Effector CD8-positive, alpha-beta T cell (primary cell): ENCODE data around the gene G0S2.
A peak's percentile ranks its signal among the peaks of the same experiment; 100 is the strongest.

ENCODE experiments used
- DNase-seq: peaks from one replicate; lab custom pipeline; 2025; lab: John Stamatoyannopoulos, UW
- total RNA-seq, 4 experiments: gene quantifications; one replicate each; lab custom pipeline; 2026; lab: John Stamatoyannopoulos, UW

Gene G0S2, protein sequence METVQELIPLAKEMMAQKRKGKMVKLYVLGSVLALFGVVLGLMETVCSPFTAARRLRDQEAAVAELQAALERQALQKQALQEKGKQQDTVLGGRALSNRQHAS
- 0 to 0.78 (median 0) reads per million in 4 experiments for total RNA-seq

DNA sequence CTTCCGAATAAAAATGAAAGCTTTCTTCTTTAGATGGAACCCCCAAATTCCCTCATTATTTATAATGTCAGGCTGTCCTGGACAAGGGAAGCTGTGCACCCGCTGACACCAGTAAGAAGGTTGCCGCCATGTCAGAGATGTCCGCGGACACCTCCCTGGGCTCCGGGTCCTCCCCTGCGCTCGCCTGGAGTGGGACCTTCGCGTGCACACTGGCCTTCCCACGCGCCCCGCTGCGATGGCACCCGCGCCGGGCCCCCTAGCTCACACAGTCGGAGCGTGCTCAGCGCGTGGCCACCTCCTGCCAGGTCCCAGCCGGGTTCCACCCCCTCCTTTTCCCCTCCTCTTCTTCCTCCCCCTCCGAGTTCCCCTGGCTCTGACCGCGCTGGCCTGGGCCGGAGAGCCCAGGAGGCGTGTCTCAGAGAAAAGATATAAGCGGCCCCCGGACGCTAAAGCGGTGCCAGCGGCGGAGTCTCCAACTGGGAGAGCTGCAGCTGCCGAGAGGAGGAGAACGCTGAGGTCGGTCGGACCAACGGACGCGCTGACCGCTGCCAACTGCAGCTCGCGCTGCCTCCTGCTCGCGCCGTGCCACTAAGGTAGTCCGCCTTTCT is at the start of gene G0S2:
TSS of gene G0S2 (plus strand) at position 456 of the 608 bp plus-strand sequence. CDS start 273 bp downstream, outside the sequence.
- DNase-seq: no peak

DNA sequence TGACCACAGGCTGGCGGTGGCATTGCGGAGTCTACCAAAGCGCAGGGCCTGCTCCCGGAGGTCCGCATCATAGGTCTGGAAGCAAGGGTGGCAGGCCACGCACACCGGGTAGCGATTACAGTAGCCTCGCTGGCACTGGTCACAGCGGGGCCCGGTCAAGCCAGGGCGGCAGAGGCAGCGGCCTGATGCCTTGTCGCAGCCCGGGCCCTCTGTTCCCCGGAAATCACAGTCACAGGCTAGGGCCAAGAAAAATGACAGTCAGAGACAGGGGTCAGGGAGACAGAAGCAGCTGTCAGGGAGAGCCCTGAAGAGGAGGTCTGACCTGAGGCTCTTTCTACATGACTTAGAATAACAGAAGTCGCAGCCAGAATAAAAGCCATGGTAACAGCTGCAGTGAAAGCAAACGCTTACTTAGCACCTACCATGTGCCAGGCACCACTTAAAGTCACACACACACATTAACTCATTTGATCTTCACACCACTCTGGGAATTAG is 49.4 kb upstream of the G0S2 start:
- DNase-seq: no peak

DNA sequence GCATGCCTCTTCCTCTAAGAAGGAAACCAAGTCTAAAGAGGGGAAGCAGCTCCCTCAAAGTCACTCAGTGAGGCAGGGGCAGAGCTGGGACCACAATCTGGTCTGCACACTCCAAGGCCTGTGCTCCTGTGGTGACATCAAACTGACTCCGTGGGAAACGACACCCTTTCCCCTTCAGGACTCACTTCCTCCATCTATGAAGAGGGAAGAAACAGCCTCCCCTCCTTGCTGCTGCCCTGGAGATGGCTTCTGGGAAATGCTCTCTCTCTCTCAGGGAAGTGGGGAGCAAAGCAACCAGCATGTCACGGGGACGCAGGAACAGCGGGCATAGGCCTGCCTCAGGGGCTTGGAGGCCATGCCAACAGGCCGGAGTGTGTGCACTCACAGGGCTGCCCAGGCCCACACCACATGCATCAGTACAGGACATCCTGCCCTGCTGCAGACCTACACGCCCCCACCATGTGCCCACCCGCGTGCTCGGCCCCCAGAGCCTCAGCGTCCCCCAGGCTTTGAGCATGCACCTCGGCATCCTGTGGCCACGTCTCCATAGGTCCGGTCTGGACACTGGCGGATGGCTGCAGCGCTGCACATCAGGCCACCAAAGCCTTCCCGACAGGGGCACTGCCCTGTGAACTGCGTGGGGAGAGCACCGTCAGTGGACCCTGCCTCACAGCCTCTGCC is 48.7 kb upstream of the G0S2 start:
- no peak for DNase-seq

DNA sequence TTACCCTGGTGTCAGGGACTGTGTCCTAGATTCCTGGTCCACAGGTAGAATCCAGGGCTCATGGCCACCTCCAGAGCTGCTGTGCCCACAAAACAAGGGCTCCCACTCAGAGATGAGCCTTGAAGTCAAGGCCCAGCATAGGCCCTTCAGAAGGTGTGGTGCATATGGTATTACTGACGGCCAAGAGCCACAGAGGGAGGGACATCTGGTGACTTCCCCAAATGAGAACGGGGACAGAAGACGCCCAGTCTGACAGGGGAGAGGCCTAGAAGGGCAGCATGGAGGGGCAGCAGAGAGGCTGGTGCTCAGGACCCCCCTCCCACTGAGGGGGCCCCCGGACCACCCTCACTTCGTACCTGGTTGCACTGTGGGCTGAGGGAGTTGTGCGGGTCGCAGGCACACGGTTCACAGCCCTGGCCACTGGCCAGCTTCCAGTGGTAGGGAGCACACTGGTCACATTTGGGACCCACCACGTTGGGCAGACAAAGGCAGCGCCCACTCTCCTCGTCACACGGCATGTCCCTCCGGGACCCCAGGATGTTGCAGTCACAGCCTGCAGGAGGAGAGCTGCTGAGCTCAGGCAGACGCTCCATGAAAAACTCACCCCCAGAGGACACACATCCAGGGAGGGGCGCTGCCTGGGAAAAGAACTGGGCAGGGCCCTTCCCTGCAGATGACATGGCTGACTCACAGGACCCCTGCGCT is 48.0 kb upstream of the G0S2 start:
- no peak for DNase-seq

DNA sequence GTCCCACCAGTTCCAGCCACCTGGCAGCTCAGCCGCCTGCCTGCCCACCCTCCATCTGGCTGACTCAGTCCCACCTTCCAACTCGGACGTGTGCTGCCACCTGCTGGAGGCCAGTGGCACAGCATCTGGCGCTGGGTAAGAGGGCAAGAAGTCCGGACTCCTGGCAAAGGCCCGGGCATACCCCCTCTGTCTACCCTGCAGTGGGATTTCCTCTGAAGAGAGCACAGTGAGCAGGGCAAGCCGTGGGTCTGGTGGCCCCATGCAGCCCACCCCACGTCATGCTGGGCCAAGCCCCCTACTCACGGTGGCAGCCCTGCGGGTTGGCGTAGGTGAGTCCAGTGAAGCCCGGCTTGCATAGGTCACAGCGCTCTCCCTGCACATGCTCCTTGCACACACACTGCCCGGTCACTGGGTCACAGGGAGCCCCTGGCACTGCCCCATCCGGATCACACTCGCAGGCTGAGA is 47.4 kb upstream of the G0S2 start:
- DNase-seq: peak; percentile 54

DNA sequence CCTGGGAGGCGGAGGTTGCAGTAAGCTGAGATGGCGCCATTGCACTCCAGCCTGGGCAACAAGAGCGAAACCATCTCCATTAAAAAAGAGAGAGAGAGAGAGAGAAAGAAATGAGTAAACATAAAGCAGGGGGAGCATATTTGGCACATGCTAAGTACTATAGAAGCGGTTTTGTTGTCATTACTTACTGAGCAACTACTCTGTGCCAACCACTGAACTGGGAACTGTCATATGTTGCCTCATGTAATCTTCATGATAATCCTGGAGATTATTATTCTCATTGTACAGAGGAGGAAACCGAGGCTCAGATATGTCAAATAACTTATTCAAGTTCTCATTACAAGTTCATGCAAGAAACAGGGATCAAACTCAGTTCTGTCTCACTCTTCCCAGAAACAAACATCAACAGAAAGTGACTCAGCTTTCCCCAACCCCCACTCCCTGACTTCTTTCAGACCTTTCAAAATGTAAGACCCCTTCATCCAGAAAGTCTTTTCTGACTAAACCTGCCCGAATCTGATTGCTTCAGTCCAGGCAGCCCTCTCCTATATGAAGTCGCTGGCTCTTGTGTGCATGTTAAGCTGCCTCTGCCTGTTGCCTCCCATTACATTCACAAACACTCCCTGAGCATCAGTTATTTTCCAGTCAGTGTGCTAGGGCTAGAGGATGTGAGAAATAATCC is 46.5 kb upstream of the G0S2 start:
- DNase-seq: no peak

DNA sequence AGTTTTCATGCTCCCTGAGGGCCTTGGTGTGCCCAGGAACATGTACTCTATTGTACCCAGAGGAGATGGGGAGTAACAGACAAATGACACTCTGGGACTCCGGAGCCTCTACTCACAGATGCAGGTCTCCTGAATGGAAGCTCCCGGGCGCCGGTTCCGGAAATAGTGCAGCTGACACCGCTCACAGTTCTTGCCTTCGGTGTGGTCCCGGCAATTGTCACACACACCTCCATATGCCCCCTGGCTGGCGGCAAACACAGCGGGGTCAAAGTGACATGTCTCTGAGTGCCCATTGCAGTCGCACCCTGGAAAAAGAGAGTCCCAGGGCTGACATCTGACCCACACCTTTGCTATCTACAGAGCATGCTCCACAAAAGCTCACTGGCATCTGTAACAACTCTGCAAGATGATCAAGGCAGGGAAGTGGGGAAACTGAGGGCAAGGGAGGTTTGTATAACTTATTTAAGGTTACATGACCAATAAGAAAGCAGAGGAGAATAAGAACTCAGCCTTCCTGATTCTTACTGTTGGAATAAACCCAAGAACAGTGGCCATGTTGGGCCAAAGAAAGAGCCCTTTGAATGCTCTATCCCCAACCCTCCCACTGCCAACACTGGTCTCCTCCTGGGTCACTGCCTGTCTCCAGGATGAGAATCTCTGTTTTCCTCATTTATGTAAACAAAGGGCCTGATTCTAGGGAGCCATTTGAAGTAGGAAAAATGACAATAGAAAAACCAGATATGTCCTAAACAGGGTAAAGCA is 45.4 kb upstream of the G0S2 start:
- no peak for DNase-seq

DNA sequence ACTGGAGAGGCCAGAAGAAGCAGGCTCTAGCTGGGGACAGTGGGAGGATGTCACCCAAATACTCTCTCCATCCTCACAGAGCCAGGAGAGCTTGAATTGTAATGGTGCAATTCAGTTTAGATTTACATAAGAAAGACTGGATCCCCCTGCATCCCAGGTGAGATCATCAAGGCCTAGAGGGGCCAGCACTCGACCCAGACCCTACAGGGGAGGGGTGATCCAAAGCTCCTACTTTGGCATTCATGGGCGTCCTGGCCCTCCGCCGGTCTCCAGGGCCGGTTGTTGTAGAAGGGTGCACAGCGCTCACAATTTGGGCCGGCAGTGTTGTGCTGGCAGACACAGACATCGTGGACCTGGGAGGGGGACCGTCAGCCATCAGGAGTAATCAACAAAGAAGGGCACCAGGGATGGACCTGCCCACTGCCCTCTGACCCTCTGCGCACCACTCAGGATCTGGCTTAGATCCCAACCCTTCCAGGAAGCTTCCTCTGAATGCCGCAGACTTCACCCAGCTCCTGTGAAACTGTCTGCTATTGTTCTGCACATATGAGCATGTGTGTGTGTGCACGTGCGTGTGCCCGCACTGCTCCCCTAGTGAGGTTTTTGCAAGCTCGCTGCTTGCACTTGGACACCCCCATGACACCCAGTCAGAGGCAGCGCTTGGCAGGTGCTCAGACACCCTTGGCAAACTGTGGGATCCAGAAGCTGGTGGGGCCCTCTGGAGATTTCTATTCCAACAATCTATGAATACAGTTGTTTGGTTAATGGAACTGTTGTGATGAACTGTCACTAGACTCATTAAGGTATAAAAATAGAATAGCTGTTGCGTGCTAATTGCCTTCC is 44.6 kb upstream of the G0S2 start:
- no peak for DNase-seq

DNA sequence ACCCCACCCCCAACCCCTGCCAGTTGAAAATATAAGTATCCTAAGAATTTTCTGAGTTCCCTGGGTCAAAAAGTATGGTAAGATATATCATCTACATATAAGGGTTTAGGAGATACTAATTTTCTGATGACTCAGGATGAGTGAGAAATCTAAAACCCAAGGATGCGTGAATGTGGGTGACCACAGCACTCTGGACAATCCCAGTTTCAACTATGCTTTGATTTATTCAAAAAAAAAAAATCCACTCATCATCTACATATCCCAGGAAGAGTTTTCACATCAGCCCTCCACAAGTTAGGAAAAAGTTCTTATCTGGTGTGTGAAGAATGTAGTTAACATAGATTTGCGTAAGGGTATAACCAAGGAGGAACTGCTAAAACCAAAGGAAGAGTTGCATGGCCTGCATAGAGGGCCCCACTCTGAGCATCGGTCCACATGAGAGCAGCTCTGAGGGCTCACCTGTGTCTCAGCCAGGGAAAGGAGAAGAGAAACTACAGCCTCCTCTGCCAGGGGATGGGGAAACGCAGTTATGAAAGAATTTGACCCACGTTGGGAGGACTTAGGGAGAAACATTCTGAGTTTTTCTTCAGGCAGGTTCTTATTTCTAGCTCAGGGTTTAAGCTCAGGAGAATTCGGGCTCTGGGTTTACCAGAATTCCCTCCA is 41.7 kb upstream of the G0S2 start:
- no peak for DNase-seq

DNA sequence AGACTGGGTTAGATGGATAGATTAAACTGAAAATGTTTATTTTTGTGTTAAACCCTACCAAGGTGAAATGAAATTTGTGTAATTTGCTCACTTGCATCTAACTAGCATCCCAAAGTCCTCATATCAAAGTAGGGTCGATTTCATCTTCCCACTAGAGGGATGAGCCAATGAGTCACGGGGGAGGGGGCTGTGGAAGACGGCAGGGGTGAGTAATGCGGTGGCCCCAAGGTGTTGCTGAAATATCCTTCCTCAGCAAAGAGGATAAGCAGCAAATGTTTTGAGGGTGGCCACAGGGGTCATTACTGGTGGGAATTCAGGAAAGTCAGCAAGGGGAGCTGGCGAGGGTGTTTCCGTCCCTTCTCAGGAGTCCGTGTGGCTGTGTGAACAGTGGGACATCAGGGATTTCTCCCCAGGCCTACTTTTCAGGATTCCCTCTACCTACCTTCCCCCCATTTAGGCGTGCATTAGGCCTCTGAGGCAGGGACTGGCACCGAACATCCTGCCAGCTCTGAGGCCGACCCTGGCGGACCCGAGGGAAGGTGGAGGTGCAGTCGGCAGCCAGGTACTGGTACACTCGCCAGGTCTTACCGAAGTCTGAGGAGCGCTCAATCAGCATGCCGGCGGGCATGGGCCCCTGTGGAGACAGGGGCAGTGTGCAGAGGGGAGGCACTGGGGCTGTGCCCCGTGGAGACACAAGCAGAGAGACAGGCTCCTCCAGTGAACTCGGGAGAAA is 41.0 kb upstream of the G0S2 start:
- no peak for DNase-seq

DNA sequence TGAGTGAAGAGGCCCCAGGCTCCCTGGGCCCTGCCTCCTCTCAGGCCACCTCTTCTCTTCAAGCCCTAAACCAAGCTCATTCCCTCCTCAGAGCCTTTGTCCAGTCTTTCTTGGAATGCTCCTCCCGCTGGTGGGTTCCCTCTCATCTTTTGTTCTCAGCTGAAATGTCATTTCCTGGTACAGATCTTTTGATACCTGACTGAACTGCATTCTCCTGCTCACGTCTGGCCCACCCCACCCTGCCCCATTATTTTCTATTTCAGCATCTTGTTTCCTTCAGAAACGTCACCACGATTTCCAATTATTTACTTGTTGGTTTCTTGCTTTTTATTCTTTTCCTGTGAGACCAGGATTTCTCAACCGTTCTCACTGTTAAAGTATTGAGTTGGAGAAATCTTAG is 39.4 kb upstream of the G0S2 start:
- no peak for DNase-seq

DNA sequence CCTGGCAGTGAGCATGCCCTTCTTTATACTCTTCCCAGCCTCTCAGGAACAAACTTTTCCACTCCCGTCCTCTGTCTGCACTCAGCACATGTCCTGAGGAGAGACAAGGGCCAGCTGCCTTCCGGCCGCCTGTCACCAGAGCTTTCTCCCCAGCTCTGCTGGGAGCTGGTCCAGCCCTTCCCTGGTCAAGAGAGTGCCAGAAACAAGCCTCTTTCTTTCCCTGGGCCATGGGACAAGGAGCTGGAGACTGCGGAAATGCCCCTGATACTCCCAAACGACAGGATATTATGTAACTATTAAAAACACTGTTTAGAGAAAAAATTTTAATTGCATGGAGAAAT is 33.4 kb upstream of the G0S2 start:
- DNase-seq: no peak

DNA sequence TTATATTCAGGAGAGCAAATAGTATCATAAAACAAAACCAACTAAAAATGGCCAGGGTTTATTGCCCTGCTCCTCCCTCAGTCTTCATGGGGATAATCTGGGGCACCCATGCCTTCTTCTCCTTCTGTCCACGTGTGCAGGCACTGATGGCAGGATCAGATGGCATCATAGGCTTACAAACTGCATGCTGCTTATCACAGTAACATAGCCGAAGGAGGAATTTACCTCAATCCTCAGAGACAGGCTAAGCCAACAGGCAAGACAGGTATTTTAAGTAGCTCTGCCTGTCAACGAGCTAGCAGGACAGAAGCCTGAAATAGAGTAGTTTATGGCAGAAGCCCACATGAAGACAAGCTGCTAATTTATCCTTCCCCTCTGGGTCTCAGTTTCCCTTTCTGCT is 32.4 kb upstream of the G0S2 start:
- no peak for DNase-seq

DNA sequence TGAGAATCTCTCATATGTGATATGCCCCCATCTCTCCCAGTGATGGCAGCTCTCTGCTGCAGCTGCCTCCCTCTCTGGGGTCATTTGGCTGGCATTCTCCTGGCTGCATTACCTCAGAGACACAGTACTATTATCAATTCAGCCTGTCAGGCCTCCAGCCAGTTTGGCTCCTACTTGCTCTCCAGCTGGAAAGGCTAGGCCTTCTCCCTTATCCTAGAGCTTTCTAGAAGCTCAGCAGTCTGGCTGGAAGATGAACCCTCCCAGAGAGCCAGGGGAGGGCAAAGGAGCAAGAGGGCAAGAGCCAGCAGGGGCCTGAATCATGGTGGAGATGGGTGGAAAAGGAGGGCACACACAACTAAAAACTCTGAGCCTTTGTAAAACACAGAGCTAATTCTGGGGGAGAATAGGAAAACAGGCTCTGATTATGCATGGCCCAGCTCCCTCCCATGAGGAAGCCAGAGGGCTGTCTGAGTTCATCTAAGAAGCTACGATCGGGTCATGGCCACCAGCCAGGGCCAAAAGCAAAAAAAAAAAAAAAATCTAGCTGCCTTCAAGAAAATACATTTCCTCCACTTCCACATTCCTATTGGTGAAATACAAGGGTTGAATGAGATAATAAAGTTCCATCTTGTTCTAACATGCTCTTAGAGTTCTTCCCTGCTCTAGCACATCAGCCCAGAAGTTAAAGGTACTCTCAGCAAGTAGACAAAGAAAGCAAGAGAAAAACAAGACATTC is 31.8 kb upstream of the G0S2 start:
- no peak for DNase-seq

DNA sequence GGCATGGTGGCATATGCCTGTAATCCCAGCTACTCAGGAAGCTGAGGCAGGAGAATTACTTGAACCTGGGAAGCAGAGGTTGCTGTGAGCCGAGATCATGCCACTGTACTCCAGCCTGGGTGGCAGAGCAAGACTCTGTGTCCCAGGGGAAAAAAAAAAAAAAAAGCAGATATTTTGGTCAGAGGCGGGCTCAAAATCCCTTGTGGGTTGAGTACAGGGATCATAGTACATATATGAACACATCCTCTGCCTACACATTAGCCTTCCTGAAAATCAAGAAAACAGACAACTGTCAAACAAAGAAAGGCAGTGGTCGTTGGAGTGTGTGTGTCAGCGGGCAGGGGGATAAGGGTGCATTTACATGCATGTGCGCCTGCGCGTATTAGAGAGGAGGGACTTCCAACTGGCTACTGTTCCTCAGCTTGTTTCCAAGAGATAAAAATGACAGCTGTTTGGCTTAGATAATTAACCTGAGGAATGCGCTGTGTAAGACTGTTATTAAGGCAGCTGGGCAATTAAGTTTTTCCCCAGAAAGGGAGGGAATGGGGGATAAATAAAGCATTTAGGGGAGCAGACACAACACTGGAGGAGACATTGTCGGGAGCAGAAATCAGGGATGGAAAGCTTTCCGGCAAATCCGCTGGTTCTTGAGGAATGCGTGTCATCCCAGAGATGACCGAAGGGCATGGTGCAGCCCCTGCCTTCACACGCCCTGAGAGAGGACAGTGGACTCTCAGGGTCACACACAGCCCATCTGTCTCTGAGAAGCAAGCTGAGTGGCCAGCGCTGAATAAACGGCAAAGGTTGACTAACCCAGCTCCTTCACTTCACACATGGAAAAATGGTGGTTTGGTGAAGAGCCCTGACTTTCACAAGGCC is 29.4 kb upstream of the G0S2 start:
- no peak for DNase-seq

DNA sequence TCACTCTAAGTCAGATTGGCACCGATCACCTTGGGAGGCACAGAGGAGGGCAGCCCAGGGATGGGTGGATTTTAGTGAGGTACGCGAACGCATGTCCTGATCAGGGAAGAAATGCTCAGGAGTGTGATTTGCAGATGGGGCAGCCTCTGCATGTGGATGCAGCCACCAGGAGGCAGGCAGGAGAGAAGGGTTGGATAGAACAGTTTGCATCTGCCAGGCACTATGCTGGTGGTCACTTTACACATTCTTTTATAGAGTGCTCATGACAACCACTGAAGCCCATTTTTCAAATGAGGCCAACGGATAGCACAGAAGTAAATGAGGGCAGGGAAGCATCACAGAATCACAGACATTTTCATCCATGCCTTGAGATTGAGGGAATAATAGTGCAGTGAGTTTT is 28.7 kb upstream of the G0S2 start:
- no peak for DNase-seq

DNA sequence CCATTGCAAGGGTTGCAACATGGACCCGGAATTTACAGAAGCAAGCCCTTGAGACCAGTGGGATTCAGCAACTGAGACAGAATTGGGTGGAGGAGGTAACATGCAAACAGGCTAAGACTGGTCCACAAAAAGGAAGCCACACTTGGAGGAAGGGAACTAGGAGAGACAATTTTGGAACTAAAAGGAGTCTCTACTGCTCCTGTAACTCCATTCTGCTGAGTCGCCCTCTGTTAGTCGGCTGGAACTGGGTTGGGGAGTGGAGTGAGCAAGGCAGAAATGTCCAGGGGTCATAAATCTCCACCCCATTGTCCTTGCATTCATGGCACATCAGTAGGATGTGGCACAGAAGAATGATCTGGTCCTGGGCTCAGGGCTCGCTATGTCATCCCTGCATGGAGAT is 28.1 kb upstream of the G0S2 start:
- DNase-seq: no peak

DNA sequence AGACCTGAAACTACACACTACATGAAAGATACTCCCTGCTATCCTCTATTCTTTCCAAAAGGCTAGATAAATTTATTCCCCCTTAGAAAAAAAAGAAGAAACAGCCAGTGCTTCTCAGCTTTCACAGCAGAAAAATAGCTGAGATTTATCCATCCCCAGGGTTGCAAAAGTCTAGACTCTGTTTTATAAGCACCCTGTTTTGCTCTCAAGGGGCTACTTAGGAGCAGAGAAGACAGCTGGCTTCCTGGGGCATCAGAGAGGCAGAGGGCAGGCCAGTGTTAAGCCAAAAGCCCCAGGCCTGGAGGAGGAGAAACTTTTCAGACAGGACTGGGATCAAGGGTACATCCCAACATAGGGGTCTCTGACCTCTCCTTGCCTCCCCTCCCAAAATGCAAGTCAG is 26.9 kb upstream of the G0S2 start:
- no peak for DNase-seq
